ENCODE measurements around the gene IPPK. TPM values are rescaled to one million over a fixed set of nuclear protein-coding genes. Genes with fewer than 3 reads are reported as not detected.

Gene IPPK
- total and polyA plus RNA-seq, 2 of the 8 experiments (the other 6 are each of a cell fraction or from before 2014, with no cell fraction given): 10.5 to 13.6 TPM

- H4K5ac ChIP-seq (ENCODE audit: insufficient read length, low read depth, low read length): no peak overlapping the region
- WGBS, 2 experiments (ENCODE audit: extremely low coverage in 1 of 2, insufficient coverage in 1 of 2, insufficient read length in 1 of 2, insufficient replicate concordance in 2 of 2, low coverage in 1 of 2, low lambda C conversion rate in 2 of 2, missing lambda C conversion rate in 1 of 2): 85% methylated on average over 10 of the region's 11 CpGs; no CpG with 5 or more reads in 1 of the 2 experiments
These were observed 52.6 kb downstream of the IPPK start for GRCh38 chr9:92617195-92617813.

More at GRCh38 chr9:92617195-92617813, 52.6 kb downstream of the IPPK start:
- Histone ChIP-seq H3K79me2 (ENCODE audit: control insufficient read depth in 1 of 2, insufficient read depth in 2 of 2, low read length in 2 of 2) (no peaks in the 10 kb centered on the region), H2AK5ac (ENCODE audit: low read depth, low read length) (no peak overlapping the region), H3K4me3 (ENCODE audit: extremely low read depth in 1 of 4, insufficient read depth in 2 of 4, low read depth in 3 of 4, low read length in 4 of 4) (no peak overlapping the region), H2AFZ (ENCODE audit: low read length) (no peak overlapping the region), H2BK5ac (ENCODE audit: low read depth, low read length) (no peak overlapping the region), H4K91ac (replicated peaks; ENCODE audit: insufficient read length, low read length) (no peak overlapping the region), H3K4ac (replicated peaks; ENCODE audit: insufficient read length, low read depth, low read length) (no peak overlapping the region), H3K23ac (ENCODE audit: insufficient read length) (no peak overlapping the region), H2BK120ac (replicated peaks; ENCODE audit: low read depth, low read length) (no peak overlapping the region), H3K56ac (replicated peaks; ENCODE audit: insufficient read length, low read depth, low read length) (no peak overlapping the region), H3K18ac (ENCODE audit: extremely low read depth, low read length) (no peak overlapping the region), H3K4me2 (ENCODE audit: insufficient read depth in 1 of 2, low read depth in 2 of 2, low read length in 2 of 2) (no peak overlapping the region), H3K14ac (ENCODE audit: insufficient read length) (no peak overlapping the region), H3K23me2 (ENCODE audit: low read depth, low read length) (no peaks in the 10 kb centered on the region), H4K8ac (ENCODE audit: extremely low read depth, insufficient read depth, low read length) (no peak overlapping the region), H2BK15ac (ENCODE audit: low read length) (no peak overlapping the region), H2BK12ac (ENCODE audit: low read depth, low read length) (no peak overlapping the region), H3K79me1 (ENCODE audit: low read depth, low read length) (no peaks in the 10 kb centered on the region), H3K27ac (ENCODE audit: low read depth, low read length) (no peak overlapping the region), H3K9me3 (ENCODE audit: insufficient read depth in 2 of 2, low read depth in 1 of 2, low read length in 1 of 2) (no peaks in the 10 kb centered on the region), H2BK20ac (ENCODE audit: low read length) (no peak overlapping the region), H3K4me1 (replicated peaks in 1 of 4; ENCODE audit: control insufficient read depth in 3 of 4, insufficient read depth in 4 of 4, low read length in 3 of 4) (no peaks in the 10 kb centered on the region), H3K36me3 (ENCODE audit: control insufficient read depth in 2 of 4, insufficient read depth in 4 of 4, low read length in 3 of 4) (peaks cover 4 to 19% (median 9%) of the 10 kb centered on the region in 4 experiments; a peak in 6 of 8 replicates), H4K20me1 (replicated peaks in 1 of 2; ENCODE audit: control insufficient read depth in 1 of 2, insufficient read depth in 2 of 2, low read length in 2 of 2) (peaks cover 0 to 2% of the 10 kb centered on the region in 2 experiments), H3K27me3 (replicated peaks in 1 of 4; ENCODE audit: control insufficient read depth in 3 of 4, extremely low read depth in 1 of 4, insufficient read depth in 3 of 4, low read length in 3 of 4) (no peaks in the 10 kb centered on the region), H3K9ac (replicated peaks in 1 of 4; ENCODE audit: extremely low read depth in 1 of 4, low read depth in 3 of 4, low read length in 3 of 4) (no peak overlapping the region)
- CTCF ChIA-PET (ENCODE audit: partially characterized antibody): interaction anchor here (1.1 to 2.4 kb wide), 3 partner anchors 9 to 114 kb away, joined by 4 to 12 read pairs (median 4); no protein-coding TSS in a partner anchor
- no peak for DNase-seq (ENCODE audit: low read depth in 1 of 2, low spot score in 2 of 2)
- POLR2A ChIA-PET (ENCODE audit: partially characterized antibody): interaction anchor here (1.4 to 1.7 kb wide), 3 partner anchors 15 to 363 kb away, joined by 4 read pairs; partner anchors contain the start of genes CENPP and NOL8
- no peak for FAIRE-seq
- TF ChIP-seq JUN (IDR thresholded peaks at IDR 0.05; ENCODE audit: low read depth, low read length): no peak
- TF ChIP-seq POLR2AphosphoS5 (IDR thresholded peaks at IDR 0.05; ENCODE audit: low read depth, low read length): no peak
- no peak for TF ChIP-seq ATF3 (IDR thresholded peaks at IDR 0.05; ENCODE audit: insufficient read depth, low read depth, low read length)
- TF ChIP-seq YY1 (IDR thresholded peaks at IDR 0.05; ENCODE audit: low read depth, low read length): no peak

Data from H1 (cell line).